Osteoblast (primary cell): ENCODE data around the gene RPLP2. TPM values are rescaled to one million over a fixed set of nuclear protein-coding genes. Genes with fewer than 3 reads are reported as not detected.

Experiments used
- DNase-seq: peaks from one replicate; pipeline ENCODE4 v3.0.0; 2011; ENCODE audit warnings: low spot score, mixed read lengths; ENCODE audit not compliant: insufficient read length; ENCODE audit errors: missing footprints
- H2AFZ ChIP-seq: 2 replicates; pipeline ENCODE4 v1.6.0; 2011; ENCODE audit warnings: mild to moderate bottlenecking, low read length
- H3K27ac ChIP-seq: 2 replicates; pipeline ENCODE4 v1.5.1; 2011; ENCODE audit warnings: mild to moderate bottlenecking, low read depth, low read length, moderate library complexity
- H3K27me3 ChIP-seq: 2 replicates; pipeline ENCODE4 v1.6.0; 2012; ENCODE audit warnings: mild to moderate bottlenecking, control low read depth, inconsistent platforms, low read length, moderate library complexity; ENCODE audit not compliant: insufficient read depth
- H3K36me3 ChIP-seq: 2 replicates; pipeline ENCODE4 v1.5.1; 2011; ENCODE audit warnings: mild to moderate bottlenecking, low read length, control low read depth, moderate library complexity; ENCODE audit not compliant: insufficient read depth
- H3K4me1 ChIP-seq: 2 replicates; pipeline ENCODE4 v1.5.1; 2011; ENCODE audit warnings: mild to moderate bottlenecking, low read length, control low read depth, moderate library complexity; ENCODE audit not compliant: insufficient read depth
- H3K4me2 ChIP-seq: 2 replicates; pipeline ENCODE4 v1.6.0; 2011; ENCODE audit warnings: mild to moderate bottlenecking, low read length; ENCODE audit not compliant: insufficient read depth
- H3K4me3 ChIP-seq: fragments of 200-600 bp; sonication (generic); 3 replicates; pipeline ENCODE4 v1.5.1; 2012; ENCODE audit warnings: mild to moderate bottlenecking, low read length, inconsistent platforms; ENCODE audit not compliant: insufficient read depth
- H3K79me2 ChIP-seq: 2 replicates; pipeline ENCODE4 v1.6.0; 2012; ENCODE audit warnings: mild to moderate bottlenecking, low read length, control low read depth, inconsistent platforms; ENCODE audit not compliant: insufficient read depth
- H3K9me3 ChIP-seq: 2 replicates; pipeline ENCODE4 v1.5.1; 2011; ENCODE audit warnings: low read depth, low read length, control low read depth
- H4K20me1 ChIP-seq: 2 replicates; pipeline ENCODE4 v1.6.0; 2012; ENCODE audit warnings: mild to moderate bottlenecking, low read length, control low read depth; ENCODE audit not compliant: insufficient read depth
- total RNA-seq: library from RNA; depleted of rRNA; stranded (reverse); fragments of >200 nt; gene quantifications from 2 replicates; pipeline ENCODE4 v1.2.3, GENCODE V29; 2012
- TF ChIP-seq, protein P1 (sequence below): IDR thresholded peaks from 2 replicates; pipeline ENCODE4 v1.5.1; 2011; ENCODE audit warnings: mild to moderate bottlenecking, low read depth, low read length, moderate library complexity; ENCODE audit errors: extremely low read depth

The RPLP2 gene
- total RNA-seq, 1 donor, result 386 TPM

DNA sequence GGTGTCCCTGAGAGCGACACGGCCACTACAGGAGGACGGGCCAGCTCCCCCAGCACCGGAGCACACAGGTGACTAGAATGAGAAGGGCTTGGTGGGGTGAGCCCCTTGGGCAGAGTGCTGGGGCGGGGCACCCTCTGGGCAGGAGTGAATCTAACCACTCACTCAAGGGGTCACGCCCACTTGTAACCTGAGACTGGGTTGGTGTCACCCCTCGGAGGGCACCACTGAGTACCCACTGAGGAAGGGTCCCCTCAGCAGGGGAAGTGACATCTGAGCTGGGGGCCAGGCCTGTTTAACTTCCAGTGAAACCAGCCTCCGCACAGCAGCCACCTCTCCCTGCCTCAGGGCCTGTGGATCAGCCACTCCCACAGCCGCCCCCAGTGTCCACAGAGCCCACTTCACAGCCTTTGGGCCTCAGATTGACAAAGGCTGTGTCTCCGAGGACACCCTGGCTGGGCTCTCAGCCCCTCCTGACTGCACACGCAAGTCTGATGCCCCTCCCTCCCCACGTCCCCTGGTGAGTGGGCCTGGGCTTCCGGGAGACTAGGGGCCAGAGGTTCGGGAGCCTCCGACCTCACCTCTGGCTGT is 38.1 kb upstream of the RPLP2 start:
- Histone ChIP-seq H2AFZ (no peak overlapping the region), H3K4me1 (peaks cover 20% of the 10 kb centered on the region), H3K4me3 (no peak overlapping the region), H3K36me3 (peaks cover 50% of the 10 kb centered on the region), H3K4me2 (no peak overlapping the region), H3K9me3 (no peaks in the 10 kb centered on the region), H3K79me2 (peaks cover 72% of the 10 kb centered on the region), H3K27me3 (no peaks in the 10 kb centered on the region), H3K27ac (no peak overlapping the region), H4K20me1 (peaks cover 65% of the 10 kb centered on the region)
- TF ChIP-seq, protein P1, sequence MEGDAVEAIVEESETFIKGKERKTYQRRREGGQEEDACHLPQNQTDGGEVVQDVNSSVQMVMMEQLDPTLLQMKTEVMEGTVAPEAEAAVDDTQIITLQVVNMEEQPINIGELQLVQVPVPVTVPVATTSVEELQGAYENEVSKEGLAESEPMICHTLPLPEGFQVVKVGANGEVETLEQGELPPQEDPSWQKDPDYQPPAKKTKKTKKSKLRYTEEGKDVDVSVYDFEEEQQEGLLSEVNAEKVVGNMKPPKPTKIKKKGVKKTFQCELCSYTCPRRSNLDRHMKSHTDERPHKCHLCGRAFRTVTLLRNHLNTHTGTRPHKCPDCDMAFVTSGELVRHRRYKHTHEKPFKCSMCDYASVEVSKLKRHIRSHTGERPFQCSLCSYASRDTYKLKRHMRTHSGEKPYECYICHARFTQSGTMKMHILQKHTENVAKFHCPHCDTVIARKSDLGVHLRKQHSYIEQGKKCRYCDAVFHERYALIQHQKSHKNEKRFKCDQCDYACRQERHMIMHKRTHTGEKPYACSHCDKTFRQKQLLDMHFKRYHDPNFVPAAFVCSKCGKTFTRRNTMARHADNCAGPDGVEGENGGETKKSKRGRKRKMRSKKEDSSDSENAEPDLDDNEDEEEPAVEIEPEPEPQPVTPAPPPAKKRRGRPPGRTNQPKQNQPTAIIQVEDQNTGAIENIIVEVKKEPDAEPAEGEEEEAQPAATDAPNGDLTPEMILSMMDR, result no peak
- peak; percentile 84 for DNase-seq

- no peak overlapping the region for H3K27ac ChIP-seq
These were observed 37.1 kb upstream of the RPLP2 start for GRCh38 chr11:772429-773390.

GRCh38 chr11:773425-773824 is 36.3 kb upstream of the RPLP2 start:
- Histone ChIP-seq H3K36me3 (peaks cover 42% of the 10 kb centered on the region), H4K20me1 (peaks cover 58% of the 10 kb centered on the region)
- TF ChIP-seq, protein P1, result no peak

More at GRCh38 chr11:772429-773390, 37.1 kb upstream of the RPLP2 start:
- Histone ChIP-seq H3K36me3 (peaks cover 42% of the 10 kb centered on the region), H3K27me3 (no peaks in the 10 kb centered on the region), H3K4me1 (peaks cover 15% of the 10 kb centered on the region), H4K20me1 (peaks cover 55% of the 10 kb centered on the region), H3K9me3 (no peaks in the 10 kb centered on the region), H2AFZ (no peak overlapping the region), H3K4me2 (no peak overlapping the region), H3K4me3 (no peak overlapping the region), H3K79me2 (peaks cover 73% of the 10 kb centered on the region)
- TF ChIP-seq, protein P1, result no peak
- DNase-seq, result peak; percentile 91

DNA sequence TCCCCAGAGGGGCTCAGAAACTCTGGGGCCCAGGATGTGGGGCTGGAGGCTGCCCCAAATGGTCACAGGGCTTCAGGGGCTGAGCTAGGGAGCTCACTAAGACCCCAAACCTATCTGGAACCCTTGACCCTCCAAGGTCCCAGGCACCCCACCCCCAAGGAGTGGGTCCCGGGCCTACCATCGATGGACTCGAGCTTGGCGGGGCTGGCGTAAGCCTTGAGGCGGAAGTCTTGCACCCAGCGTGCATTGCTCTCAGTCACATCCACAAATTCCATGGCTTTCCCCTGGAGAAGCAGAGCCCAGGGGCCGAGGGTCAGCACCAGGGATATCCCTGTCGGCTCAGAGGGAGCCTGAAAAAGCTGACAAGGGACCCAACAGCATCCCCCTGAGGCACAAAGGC is 35.9 kb upstream of the RPLP2 start:
- Histone ChIP-seq H4K20me1 (peaks cover 58% of the 10 kb centered on the region), H2AFZ (no peak overlapping the region), H3K27ac (no peak overlapping the region), H3K9me3 (no peaks in the 10 kb centered on the region), H3K79me2 (peaks cover 84% of the 10 kb centered on the region), H3K4me2 (no peak overlapping the region), H3K4me1 (peaks cover 20% of the 10 kb centered on the region), H3K36me3 (peaks cover 42% of the 10 kb centered on the region), H3K27me3 (no peaks in the 10 kb centered on the region), H3K4me3 (no peak overlapping the region)
- peak; percentile 73 for DNase-seq
- TF ChIP-seq, protein P1, result no peak

More at GRCh38 chr11:773425-773824, 36.3 kb upstream of the RPLP2 start:
- Histone ChIP-seq H3K4me1 (peaks cover 20% of the 10 kb centered on the region), H3K27me3 (no peaks in the 10 kb centered on the region), H3K27ac (no peak overlapping the region), H2AFZ (no peak overlapping the region), H3K9me3 (no peaks in the 10 kb centered on the region), H3K4me3 (no peak overlapping the region), H3K4me2 (no peak overlapping the region), H3K79me2 (peaks cover 80% of the 10 kb centered on the region)
- peak; percentile 62 for DNase-seq
